Hypothalamus (tissue), 51 donors: Measurements from ENCODE around the gene ST8SIA5.
A peak's percentile ranks its signal among the peaks of the same experiment; 100 is the strongest.
"Not testable (repeated sequence)": the region's sequence is repeated elsewhere in the genome, so short reads cannot be mapped to it uniquely, and the experiment has no call there.

Experiments
- DNase-seq, 51 donors: peaks; one replicate each; lab custom pipeline; 2025; lab: John Stamatoyannopoulos, UW

ST8SIA5 gene

DNA sequence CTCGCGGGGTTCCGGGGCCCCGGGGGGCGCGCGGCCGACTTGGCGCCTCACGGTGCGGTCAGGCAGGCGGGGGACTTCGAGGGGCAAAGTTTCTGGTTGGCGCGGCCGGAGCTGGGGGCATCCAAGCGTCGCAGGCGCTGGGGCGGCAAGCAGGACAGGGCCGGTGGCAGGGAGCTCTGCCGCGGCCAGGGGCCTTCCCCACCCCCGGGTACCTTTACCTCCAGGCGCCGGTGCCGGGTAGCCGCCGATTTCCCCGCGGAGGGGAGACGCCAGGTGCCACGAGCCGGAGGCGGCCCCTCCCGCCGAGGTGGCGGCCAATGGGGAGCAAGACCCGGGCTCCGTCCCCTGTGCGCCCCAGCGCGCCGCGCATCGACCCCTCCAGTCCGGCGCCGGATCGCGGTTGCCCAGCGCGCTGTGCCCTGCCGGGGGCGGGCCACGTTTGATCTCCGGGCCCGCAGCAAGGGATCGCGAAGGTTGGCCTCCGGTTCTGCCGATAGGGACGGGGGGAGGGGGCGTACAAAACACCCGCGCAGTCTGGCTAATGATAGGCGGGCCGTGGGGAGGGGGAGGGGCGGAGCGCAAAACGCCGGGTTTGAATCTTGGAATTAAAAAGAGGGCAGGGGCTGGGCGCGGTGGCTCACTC is at the start of gene ST8SIA5:
Gene ST8SIA5 (minus strand): TSS at position 495 of the 643 bp plus-strand sequence. CDS start 545 bp downstream, outside the sequence.
- DNase-seq: peak in 6 of 51 donors; percentile 15 to 32 (median 22)

- DNase-seq: not testable (repeated sequence)
Observed at GRCh38 chr18:46795945-46796344, 39.1 kb upstream of the ST8SIA5 start.

DNA sequence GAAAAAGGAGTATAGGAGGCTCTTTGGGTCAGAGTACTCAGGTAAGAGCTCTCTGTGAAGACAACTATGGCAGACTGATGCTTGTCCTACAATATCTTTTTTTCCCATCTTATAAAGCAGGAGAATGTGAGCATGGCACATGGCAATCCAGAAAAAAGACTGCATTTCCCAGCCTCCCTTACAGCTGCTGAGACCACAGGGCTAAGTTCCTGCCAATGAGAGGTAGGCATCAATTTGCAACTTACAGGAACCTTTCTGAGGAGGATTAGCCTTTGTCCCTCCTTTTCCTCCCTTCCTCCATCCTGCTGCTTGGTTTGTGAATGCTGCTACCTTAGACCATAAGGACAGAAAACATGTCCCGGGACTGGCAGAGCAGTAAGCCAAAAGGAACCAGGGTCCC is 37.8 kb upstream of the ST8SIA5 start:
- DNase-seq: no peak

GRCh38 chr18:46793565-46793964 is 36.7 kb upstream of the ST8SIA5 start:
- no peak for DNase-seq

DNA sequence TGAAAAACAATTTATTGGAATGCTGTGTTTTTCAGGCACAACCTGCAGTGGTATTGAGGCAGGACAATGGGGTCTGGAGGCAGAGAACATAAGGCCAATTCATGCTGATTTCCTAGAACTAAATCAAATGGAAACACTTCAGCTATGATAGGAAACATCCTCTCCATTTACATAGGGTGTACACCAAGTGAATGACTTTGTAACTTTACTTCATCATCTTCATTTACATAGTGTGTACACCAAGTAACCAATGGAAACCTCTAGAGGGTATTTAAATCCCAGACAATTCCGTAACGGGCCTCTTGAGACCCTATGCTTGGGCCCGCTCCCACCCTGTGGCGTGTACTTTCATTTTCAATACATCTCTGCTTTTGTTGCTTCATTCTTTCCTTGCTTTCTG is 32.2 kb upstream of the ST8SIA5 start:
- no peak for DNase-seq

DNA sequence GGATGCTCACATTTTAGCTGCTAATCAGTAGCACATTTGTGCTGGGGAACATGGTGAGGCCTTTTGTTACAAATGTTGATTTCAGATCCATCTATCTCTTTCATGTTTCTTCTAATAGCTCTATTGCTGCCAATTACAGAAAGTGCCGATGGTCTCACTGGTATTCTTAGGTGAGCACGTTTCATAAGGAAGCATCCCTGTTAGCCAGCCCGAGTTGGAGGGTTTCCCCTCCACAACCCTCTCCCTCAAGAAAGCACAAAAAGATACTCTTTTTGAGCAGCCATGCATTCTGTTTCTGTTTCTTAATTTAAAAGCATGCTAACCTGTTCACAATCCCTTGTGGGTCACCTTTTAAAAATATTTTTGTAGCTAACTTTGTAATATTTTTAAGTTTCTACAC is 30.8 kb upstream of the ST8SIA5 start:
- no peak for DNase-seq

DNA sequence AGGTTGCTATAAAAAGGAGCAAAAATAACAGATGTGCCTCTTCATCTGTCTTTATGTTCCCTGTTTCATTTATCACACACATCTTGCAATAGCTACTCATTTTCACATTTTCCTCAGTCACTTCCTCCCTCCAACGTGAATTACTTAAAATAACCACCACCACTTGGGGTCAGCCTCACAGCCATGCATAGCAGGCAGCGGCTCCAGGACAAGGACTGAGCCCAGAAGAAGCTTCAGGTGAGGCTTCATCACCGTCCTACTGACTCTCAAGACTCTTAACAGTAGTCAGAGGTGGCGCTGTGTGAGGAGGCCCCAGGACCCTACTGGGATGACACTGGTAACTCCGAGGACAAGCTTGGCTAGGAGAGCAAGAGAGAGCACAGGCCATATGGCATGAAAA is 15.5 kb upstream of the ST8SIA5 start:
- DNase-seq: no peak

DNA sequence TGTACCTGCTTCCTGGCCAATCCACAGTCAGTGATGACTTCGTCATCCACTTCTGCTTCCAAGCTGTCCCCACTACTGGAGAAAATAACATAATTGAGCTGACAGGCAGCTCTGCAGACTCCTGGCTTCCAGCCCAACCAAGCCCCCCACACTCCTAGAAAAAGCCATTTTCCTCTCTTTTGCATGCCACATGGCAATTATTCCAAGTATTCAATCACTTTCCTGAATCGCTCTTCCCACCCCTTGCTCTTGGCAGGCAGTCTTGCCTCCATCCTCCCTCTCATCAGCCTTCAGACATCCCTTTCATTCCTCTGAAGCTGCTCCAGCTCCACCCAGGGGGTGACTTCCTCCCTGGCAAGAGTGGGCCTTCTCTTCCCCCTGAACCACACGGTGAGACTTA is 14.3 kb upstream of the ST8SIA5 start:
- DNase-seq: peak in 1 of 51 donors; percentile 56

DNA sequence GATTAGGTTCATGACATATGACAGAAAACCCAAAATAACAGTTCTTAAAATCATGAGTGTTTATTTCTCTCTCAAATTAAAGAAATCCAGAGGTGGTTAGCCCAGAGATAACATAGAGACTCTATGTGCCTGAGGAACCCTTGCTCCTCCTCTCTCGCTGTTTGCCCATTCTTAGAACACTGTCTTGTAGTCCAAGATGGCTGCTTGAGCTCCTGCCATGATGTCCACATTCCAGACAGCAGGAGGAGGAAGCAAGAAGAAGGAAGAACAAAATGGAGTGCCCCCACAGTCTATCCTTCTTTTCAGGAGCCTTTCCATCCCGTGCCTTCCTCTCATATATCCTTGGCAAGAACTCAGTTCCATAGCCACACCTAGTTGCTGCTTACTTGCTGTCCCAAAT is 13.9 kb upstream of the ST8SIA5 start:
- no peak for DNase-seq

DNA sequence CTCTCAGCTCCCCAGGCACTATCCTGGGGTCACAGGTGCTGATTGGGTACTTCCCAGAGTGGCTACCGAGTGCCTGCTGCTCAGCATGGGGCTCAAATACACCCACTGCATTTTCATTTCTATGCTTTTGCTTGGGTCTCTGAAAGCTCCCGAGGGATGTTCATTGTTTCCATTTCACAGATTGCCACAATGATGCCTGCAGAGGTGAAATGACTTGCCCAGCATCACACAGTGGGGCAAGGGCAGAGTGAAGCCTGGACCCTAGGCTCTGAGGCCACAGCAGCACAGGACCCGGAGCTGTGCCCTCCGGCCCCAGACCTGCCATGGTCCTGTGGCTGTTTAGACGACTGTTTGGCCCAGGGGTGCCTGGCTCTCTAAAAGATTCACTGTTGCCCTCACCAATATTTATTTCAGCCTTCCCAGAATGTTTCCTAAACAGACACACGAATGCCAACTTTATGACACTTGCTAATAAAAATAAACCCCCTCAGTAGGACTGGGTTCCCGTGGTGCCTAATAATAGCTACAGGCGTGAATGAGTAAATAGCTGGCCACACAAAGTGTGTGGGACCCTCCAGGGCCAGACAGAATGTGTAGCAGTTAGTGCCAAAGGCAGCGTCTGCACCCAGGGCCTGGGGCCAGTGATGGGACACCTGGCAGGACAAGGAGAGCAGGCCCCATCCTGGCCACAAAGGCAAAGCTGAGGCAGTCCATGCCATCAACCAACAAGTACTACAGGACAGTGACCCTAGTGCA is 11.5 kb upstream of the ST8SIA5 start:
- no peak for DNase-seq

DNA sequence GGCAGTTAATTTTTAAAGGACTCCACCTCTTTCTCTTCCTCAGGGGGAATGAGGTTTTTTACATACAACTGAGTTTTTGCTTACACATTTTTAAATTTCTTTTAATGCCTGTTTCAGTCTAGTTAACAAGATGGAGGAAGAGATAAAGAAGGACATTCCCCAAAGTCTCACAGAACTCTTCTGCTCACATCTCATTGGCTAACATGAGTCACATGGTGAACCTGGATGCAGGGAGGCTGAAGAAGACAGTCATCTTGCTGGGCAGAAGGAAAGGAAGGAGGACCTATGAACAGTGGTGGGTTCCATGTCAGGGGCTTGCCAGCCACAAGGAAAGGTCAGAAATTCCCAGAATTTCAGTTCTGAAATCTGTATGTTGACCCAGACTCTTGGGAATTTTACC is 10.4 kb upstream of the ST8SIA5 start:
- DNase-seq: no peak

DNA sequence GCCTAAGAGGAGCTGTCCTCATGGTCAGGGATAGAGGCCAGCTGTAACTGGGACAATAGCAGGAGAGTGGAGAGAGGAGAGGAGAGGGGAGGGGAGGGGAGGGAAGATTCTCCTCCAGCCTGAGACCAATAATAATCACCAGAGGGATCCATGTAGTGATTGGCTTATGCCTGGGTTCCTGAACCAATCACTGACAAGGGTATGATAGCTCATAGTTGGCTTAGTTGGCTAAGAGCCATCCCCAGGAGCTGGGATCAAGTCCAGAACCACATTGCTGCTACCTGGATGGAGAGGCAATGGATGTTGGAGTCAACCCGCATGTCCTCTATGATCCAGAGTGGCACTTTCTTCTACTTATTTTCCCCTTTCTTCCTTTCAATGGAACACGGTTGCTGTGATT is 7.7 kb upstream of the ST8SIA5 start:
- no peak for DNase-seq

GRCh38 chr18:46761059-46761769 is 4.4 kb upstream of the ST8SIA5 start:
- DNase-seq: peak in 1 of 51 donors; percentile 40

GRCh38 chr18:46759890-46760289 is 3.0 kb upstream of the ST8SIA5 start:
- DNase-seq: no peak

GRCh38 chr18:46756025-46756558 is 761 bp downstream of the ST8SIA5 start:
- DNase-seq: peak in 4 of 51 donors; percentile 4 to 25 (median 8)

DNA sequence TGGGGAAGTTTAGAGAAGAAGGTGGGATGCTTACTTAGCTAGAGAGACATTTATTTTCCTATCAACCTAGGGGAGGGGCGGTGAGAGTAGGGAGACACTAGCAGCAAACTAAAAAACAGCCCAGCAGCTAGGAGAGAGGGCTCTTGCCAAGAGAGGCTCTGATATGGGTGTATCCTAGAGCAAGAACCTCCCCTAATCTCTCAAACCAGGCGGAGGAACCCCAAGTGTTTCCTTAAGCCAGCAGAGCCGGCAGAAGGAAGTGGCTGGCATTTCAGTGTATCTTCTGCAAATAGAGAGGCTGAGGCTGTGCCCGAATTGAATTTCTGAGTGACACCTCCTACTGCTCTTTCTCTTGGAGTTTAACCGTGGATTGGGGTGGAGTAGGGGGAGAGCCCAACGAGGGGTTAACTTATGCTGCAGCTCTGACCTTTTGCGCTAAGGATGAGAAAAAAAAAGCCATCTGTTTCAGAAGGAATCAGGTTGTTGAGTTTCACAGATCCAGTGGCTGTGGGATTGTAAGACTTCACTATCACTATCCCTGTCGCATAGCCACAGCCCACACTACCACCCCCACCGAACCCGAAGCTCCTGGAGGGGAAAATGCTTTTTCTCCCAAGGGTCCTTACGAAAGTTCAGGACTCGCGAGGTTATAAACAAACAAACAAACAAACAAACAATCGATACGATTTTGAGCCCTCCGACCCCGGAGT is 1.4 kb downstream of the ST8SIA5 start:
- peak in 2 of 51 donors; percentile 22 to 37 for DNase-seq

DNA sequence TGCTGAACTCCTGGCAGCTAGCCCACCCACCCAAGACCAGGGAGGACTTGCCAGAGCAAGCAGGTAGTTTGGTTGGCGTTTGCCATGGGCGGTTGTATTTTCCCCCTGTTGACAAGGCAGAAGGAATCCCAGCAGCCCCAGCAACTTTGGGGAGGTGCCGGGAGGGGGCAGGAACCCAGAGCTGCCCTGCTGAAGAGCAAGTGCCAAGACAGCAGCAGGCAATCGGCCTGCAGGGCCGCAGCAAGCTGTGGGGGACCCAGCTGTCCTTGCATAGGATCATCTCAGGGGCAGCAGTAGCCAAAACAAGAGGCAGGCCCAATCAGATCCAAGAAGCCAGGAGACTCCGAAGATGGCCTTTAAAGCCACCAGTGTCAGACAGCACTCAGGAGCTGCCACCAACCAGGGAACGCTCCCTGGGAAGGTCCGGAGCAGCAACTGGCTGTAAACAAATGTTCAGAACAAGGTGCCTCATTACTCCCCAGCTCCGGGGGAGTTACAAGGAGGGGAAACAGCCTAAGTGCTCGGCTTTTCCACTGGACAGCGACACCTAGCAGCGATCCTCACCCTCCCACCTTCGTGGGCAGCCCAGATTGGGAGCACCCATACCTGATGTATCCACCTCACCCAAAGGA is 2.1 kb downstream of the ST8SIA5 start:
- DNase-seq: peak in 2 of 51 donors; percentile 8 to 17

- DNase-seq: no peak
Observed at GRCh38 chr18:46754188-46754587, 2.7 kb downstream of the ST8SIA5 start.

GRCh38 chr18:46751882-46752281 is 5.0 kb downstream of the ST8SIA5 start:
- DNase-seq: no peak

DNA sequence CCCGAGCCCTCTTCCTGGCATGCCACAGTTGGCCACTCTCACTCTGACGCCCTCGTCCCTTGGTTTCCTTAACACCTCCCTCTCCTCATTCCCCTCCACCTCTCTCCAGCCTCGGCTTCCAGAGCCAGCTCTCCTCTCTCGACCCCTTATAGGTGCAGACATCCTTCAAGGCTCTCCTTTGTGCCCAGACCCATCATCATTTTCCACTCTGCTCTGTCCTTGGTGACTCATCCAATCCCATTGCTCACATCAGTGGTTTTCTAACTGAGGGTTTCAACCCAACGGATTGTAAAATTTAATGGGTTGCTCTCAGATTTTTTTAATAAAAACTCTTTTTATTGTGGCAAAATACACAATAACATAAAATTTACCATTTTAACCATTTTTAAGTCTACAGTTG is 6.2 kb downstream of the ST8SIA5 start:
- no peak for DNase-seq
